ENCODE data around the gene MAJIN. TPM values are rescaled to one million over a fixed set of nuclear protein-coding genes. Genes with fewer than 3 reads are reported as not detected.
"Not testable (repeated sequence)": the region's sequence is repeated elsewhere in the genome, so short reads cannot be mapped to it uniquely, and the experiment has no call there.

MAJIN gene, protein sequence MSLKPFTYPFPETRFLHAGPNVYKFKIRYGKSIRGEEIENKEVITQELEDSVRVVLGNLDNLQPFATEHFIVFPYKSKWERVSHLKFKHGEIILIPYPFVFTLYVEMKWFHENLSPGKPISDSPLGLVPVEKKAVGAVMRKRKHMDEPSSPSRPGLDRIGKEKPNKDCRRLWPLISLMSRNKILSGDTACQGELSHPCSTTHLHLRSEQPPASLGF
- polyA plus RNA-seq (ENCODE audit: insufficient read length): not detected

DNA sequence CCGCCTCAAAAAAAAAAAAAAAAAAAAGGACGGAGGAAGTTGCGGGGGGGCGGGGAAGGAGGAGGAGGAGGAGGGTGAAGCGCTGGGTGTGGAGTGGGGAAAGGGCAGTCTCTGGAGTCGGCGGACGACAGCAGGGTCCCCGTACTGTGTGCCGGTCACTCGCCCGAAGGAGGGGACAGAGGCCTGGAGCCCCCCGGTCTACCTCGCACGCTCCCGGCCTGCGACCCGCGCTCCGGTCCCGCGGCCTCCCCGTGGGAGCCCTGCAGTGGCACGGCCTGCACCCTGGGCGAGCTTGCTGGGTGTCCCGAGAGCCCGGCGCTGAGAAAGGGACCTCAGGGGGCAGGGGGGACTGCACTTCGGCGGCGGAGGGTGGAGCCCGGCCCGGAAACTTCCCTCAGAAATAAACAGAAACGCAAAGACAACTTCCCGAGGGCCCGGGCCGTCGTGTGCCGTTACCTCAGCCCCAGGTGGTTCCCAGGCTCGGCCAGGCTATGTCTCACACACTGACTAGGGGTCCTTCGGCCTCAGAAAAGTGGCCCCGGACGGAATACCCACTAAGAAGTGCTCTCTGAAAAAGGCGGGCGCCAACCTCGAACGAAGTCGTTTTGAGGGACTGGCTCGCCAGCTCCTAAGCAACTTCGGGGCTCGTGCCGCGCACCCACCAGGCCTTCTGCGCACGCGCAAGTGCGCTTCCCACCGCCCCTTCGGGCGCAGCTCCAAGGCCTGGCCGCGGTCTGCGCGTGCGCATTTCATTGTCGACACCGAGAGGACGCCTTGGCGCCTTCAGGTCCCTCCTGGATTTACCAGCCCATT lies at the start of gene MAJIN:
Gene MAJIN (minus strand): TSS at position 688 of the 813 bp plus-strand sequence. CDS start 12,703 bp downstream, outside the sequence.
- peak; percentile 83 for DNase-seq

- no peak for DNase-seq
Measured at GRCh38 chr11:65021509-65021908, 49.6 kb upstream of the MAJIN start.

- DNase-seq: no peak
Measured at GRCh38 chr11:65021003-65021402, 49.1 kb upstream of the MAJIN start.

GRCh38 chr11:65019824-65020223 lies 47.9 kb upstream of the MAJIN start:
- DNase-seq: no peak

- DNase-seq: no peak
Measured at GRCh38 chr11:65017937-65018336, 46.0 kb upstream of the MAJIN start.

DNA sequence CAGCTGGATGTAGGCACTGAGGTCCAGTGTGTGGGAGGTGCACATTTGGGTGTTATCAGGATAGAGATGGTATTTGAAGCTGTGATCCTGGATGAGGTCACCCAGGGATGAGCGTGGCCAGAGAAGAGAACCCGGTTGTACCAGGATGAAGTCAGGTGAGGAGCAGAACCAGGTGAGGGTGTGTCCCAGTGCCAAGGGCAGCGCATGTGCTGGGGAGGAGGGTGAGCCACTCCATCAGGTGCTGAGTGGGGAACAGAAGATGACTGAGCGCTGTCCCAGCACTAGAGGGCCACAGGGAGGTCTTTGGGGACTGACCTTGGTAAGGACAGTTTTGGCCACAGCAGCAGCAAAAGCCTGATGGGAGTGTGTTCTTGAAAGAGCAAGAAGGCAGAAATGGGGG lies 44.8 kb upstream of the MAJIN start:
- DNase-seq: no peak

DNA sequence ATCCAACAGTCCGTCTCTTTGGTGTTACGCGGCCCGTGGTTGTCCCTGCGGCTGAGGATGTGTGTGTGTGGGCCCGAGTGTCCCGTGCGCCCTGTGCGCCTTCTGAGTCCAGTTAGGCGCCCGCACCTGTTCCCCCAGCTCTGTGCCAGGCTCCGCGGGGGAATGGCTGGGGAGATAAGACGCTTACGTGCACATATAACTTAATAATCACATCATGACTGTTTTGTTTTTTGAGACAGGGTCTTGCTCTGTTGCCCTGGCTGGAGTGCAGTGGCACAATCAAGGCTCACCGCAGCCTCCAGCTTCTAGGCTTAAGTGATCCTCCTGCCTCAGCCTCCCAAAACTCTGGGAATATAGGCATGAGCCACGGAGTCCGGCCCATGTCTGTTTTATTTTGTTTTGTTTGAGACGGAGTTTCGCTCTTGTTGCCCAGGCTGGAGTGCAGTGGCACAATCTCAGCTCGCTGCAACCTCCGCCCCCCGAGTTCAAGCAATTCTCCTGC lies 42.9 kb upstream of the MAJIN start:
- no peak for DNase-seq

GRCh38 chr11:65013888-65014725 lies 42.2 kb upstream of the MAJIN start, which contains the start of gene ARL2:
ARL2 (plus strand) TSS chr11:65014160; CDS start chr11:65014208, 48 bp downstream.
- peak; percentile 98 for DNase-seq

GRCh38 chr11:65013130-65013887 lies 41.4 kb upstream of the MAJIN start:
- peak; percentile 96 for DNase-seq

DNA sequence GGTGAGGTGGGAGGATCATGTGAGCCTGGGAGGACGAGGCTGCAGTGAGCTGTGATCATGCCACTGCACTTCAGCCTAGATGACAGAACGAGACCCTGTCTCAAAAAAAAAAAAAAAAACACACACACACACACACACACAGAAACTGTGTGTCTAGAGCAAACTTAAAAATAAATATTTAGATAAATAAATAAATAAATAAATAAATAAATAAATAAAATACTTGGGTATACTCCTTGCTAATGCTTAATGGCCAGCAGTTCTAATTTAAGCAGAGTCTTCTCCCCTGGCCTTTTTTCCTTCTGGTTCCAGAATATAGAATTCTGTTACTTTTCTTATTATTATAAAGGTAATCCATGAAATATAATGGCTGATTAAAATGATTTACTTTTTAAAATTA lies 37.0 kb upstream of the MAJIN start:
- DNase-seq: no peak

DNA sequence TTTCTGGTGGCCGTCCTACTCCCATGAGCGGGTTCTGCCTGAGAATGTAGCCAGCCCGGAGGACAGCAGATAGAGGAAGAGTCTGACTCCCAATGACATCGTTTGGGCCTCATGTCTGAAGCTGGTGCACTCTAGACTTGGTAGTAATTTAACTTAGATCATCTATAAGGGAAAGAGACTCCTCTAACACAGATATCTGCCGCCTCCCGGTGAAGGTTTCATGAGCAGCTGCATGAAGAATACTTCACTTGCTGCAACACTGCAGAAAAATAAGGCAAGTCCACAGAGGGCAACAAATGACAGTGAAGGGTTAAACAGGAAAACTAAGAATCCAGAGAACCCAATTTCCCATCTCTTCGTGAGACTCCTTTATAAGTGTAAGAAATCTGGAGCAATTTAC lies 36.1 kb upstream of the MAJIN start:
- DNase-seq: no peak

- not testable (repeated sequence) for DNase-seq
Measured at GRCh38 chr11:65003968-65004367, 32.1 kb upstream of the MAJIN start.

DNA sequence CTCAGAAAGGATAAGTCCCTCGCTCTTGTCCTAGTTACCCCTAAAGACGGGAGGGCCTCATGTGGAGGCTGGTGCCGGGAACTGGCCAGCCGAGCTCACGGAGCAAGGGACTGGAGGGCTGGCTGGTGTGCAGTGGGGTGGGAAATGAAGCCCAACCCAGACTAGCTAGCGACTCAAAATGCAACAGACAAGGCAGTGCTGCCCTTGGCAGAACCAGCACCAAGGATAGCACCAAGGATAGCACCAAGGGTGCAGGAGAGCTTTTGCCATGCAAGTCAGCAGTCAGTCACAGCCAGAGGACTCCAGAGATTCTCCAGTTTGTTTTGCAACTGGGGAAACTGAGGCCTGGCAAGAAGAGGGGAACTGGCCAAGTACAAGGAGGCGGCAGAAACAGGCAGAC lies 31.4 kb upstream of the MAJIN start:
- DNase-seq: no peak

GRCh38 chr11:65002706-65003105 lies 30.8 kb upstream of the MAJIN start:
- no peak for DNase-seq

GRCh38 chr11:64999478-64999877 lies 27.6 kb upstream of the MAJIN start:
- no peak for DNase-seq

GRCh38 chr11:64998690-64999431 lies 27.0 kb upstream of the MAJIN start:
- DNase-seq: no peak

DNA sequence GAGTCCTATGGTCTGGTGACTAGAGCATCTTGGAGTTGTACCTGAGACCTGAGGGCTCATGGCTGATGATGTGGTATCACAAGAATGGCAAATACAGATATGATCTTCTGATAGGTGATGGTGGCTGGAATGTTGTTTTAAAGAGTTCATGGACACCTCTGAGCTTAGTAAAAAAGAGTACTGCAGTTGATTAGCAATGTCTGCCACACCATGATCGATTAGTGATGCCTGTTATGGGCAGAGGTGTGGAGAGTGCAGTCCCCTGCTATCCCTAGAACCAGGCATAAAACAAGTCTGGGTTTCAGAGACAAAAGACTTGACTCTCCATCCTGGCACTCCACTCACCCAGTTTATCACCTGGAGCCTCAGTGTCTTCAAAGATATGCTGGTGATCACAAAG lies 26.2 kb upstream of the MAJIN start:
- no peak for DNase-seq

DNA sequence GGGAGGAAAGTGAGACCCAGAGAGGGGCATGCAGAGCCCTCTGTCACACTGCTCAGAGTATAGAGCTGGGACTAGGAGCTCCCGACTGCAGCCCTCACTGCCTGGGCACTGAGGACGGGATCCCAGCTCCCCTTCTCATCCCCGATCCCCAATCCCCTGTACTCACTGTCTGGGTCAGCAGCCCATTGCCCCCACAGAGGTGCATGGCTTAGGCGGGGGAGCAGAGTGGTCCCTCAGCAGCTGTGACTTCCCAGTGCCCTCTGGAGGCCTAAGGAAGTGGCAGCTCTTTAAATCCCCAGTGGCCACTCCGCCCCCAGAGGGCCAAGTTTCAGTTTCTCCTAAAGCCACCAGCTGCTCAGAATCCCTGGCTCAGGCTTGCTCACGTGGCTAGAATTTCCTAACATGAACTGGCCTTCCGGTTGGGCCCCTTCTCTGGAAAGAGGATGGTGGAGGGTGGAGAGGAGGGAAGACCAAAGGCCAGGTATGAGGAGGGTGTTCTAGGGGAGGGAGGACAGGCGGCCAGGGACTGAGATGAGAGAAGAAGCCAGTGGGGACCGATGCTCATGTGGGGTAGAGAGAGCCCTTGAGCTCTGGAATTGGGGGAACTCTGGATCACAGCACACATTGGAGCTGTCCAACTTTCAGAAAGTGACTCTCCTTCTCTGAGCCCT lies 24.9 kb upstream of the MAJIN start, which contains the start of gene BATF2:
Gene BATF2 (minus strand): TSS at position 262 of the 671 bp plus-strand sequence. CDS start 57 bp downstream, at position 205.
- DNase-seq: no peak

GRCh38 chr11:64996327-64996709 lies 24.4 kb upstream of the MAJIN start:
- DNase-seq: no peak

DNA sequence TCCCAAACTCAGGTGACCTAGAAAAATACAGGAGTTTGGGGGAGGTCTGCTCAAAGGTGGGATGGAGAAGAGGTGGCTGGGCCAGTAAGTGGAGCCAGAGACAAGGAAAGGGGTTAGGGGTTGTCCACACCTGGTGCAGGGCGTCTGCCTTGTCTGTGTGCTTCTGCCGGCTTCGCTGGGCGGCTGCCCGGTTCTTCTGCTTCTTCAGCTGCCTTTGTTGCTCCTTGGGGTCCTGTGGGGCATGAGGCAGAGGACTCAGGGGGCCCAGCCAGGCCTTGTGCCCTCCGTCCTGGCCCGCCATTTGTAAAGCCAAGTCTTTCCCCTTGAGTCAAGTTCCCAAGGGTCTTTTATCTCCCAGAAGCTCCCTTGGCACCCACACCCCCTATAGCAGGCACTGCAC lies 22.4 kb upstream of the MAJIN start:
- DNase-seq: no peak
